Right ventricle myocardium inferior (tissue), 1 donor: ENCODE data around the gene ZMYND8. TPM values are rescaled to one million over a fixed set of nuclear protein-coding genes. Genes with fewer than 3 reads are reported as not detected.
"Not testable (repeated sequence)": the region's sequence is repeated elsewhere in the genome, so short reads cannot be mapped to it uniquely, and the experiment has no call there.

Experiments used
- ATAC-seq: fragments of 200-7000 bp; cut with Tn5 transposase; one replicate; pipeline ENCODE4 v1.9.1; 2020; ENCODE audit warnings: mild to moderate bottlenecking, moderate library complexity
- DNase-seq: peaks from one replicate; pipeline ENCODE4 v3.0.0; 2021; ENCODE audit errors: missing footprints
- intact Hi-C: fragments of 100-400 bp; cut with DNase I; formaldehyde crosslinking; loops from one replicate; pipeline ENCODE4 v1.11.0; 2022
- total RNA-seq: library from RNA; stranded (reverse); fragmentation: NEBNext Ultra II Directional; extraction: Animal tissue kit (Norgen Biotek cat#: 25700); gene quantifications from one replicate; pipeline ENCODE4 v1.2.1, GENCODE V29; 2021
- donor health status: DM: no; HTN: yes; CAD: no; lungs with severe emphysema.

Gene ZMYND8
- total RNA-seq, 1 donor from 2014 or later = 36.1 TPM

GRCh38 chr20:47376096-47376643 is 19.7 kb upstream of the ZMYND8 start:
- intact Hi-C loops, DNase-seq, ATAC-seq: not testable (repeated sequence)

- ATAC-seq, DNase-seq, intact Hi-C loops: not testable (repeated sequence)
Observed at GRCh38 chr20:47374121-47374520, 17.6 kb upstream of the ZMYND8 start.

- ATAC-seq = no peak
- intact Hi-C loops = no loop called here
- DNase-seq = no peak
Observed at GRCh38 chr20:47373206-47373733, 16.8 kb upstream of the ZMYND8 start.

GRCh38 chr20:47370850-47371782 is 14.6 kb upstream of the ZMYND8 start:
- no peak for ATAC-seq
- intact Hi-C loops = no loop called here
- no peak for DNase-seq

- intact Hi-C loops = no loop called here
- ATAC-seq (no peak), DNase-seq (no peak)
Observed at GRCh38 chr20:47370214-47370613, 13.7 kb upstream of the ZMYND8 start.

- intact Hi-C loops = no loop called here
- DNase-seq = no peak
- no peak for ATAC-seq
Observed at GRCh38 chr20:47368301-47368700, 11.8 kb upstream of the ZMYND8 start.

- intact Hi-C loops, DNase-seq, ATAC-seq: not testable (repeated sequence)
Observed at GRCh38 chr20:47366301-47366700, 9.8 kb upstream of the ZMYND8 start.

- intact Hi-C loops = no loop called here
- no peak for DNase-seq
Observed at GRCh38 chr20:47365023-47365764, 8.7 kb upstream of the ZMYND8 start.

GRCh38 chr20:47362361-47363219 is 6.1 kb upstream of the ZMYND8 start:
- no peak for ATAC-seq
- intact Hi-C loops = no loop called here
- DNase-seq = no peak

More at GRCh38 chr20:47365023-47365764, 8.7 kb upstream of the ZMYND8 start:
- ATAC-seq = no peak

GRCh38 chr20:47361057-47361915 is 4.8 kb upstream of the ZMYND8 start:
- intact Hi-C loops = loop anchor here (2.0 kb wide), 1 partner anchor 88 kb away; no protein-coding TSS in a partner anchor
- DNase-seq (peak; percentile 70), ATAC-seq (no peak)

- DNase-seq = peak; percentile 94
- intact Hi-C loops = loop anchor here (1.0 to 2.0 kb wide), 2 partner anchors 43 to 88 kb away; no protein-coding TSS in a partner anchor
- ATAC-seq = peak; percentile 64
Observed at GRCh38 chr20:47360297-47361056, 4.0 kb upstream of the ZMYND8 start.

GRCh38 chr20:47359530-47360296 is 3.2 kb upstream of the ZMYND8 start:
- intact Hi-C loops = loop anchor here (1.0 to 2.0 kb wide), 2 partner anchors 42 to 87 kb away; no protein-coding TSS in a partner anchor
- no peak for DNase-seq

GRCh38 chr20:47358672-47359529 is 2.4 kb upstream of the ZMYND8 start:
- DNase-seq = peak; percentile 65
- intact Hi-C loops = no loop called here
- peak; percentile 58 for ATAC-seq

More at GRCh38 chr20:47359530-47360296, 3.2 kb upstream of the ZMYND8 start:
- ATAC-seq = peak; percentile 3

GRCh38 chr20:47358039-47358671 is 1.7 kb upstream of the ZMYND8 start:
- DNase-seq = no peak
- intact Hi-C loops = no loop called here
- ATAC-seq = no peak
